Upper lobe of left lung (tissue), 6 donors: ENCODE results near the gene PCSK1. TPM values are rescaled to one million over a fixed set of nuclear protein-coding genes. Genes with fewer than 3 reads are reported as not detected.

ENCODE experiments used
- ATAC-seq, 2 donors: fragments of 200-7000 bp; cut with Tn5 transposase; one replicate each; pipeline ENCODE4 v1.9.1; 2022; ENCODE audit warnings: mild to moderate bottlenecking in 2 of 2, moderate library complexity in 2 of 2; ENCODE audit not compliant: low FRiP score in 2 of 2
- DNase-seq, 2 donors: peaks; one replicate each; pipeline ENCODE4 v3.0.0-alpha.2; 2019 to 2020
- H3K27ac ChIP-seq, 4 donors: fragments of 200-600 bp; sonication (generic); one replicate each; pipeline ENCODE4 v1.5.1; 2016 to 2019
- H3K27me3 ChIP-seq, 4 donors: fragments of 200-600 bp; sonication (generic); one replicate each; pipeline ENCODE4 v1.5.1; 2017 to 2019
- H3K36me3 ChIP-seq, 4 donors: fragments of 200-600 bp; sonication (generic); one replicate each; pipeline ENCODE4 v1.5.1; 2016 to 2019
- H3K4me1 ChIP-seq, 4 donors: fragments of 200-600 bp; sonication (generic); one replicate each; pipeline ENCODE4 v1.5.1; 2018 to 2019
- H3K4me3 ChIP-seq, 4 donors: fragments of 200-600 bp; sonication (generic); one replicate each; pipeline ENCODE4 v1.5.1; 2017 to 2019; ENCODE audit warnings: mild to moderate bottlenecking in 2 of 4, moderate library complexity in 1 of 4
- H3K9me3 ChIP-seq, 4 donors: fragments of 200-600 bp; sonication (generic); one replicate each; pipeline ENCODE4 v1.5.1; 2018 to 2019
- EP300 ChIP-seq, 4 donors: sonication (generic); formaldehyde crosslinking; IDR thresholded peaks; one replicate each; pipeline ENCODE4 v1.5.1; 2017; ENCODE audit warnings: antibody characterized with exemption in 4 of 4, control low read depth in 2 of 4
- POLR2A ChIP-seq, 4 donors: fragments of 450-650 bp; IDR thresholded peaks; one replicate each; pipeline ENCODE4 v1.5.1; 2016 to 2017; ENCODE audit warnings: antibody characterized with exemption in 4 of 4, mild to moderate bottlenecking in 2 of 4
- POLR2AphosphoS5 ChIP-seq, 2 donors: sonication (generic); formaldehyde crosslinking; IDR thresholded peaks; one replicate each; pipeline ENCODE4 v1.5.1; 2017; ENCODE audit warnings: antibody characterized with exemption in 2 of 2
- WGBS, 2 donors: methylation state at CpG; one replicate each; pipeline ENCODE4 v1.1.5; 2017 to 2018; 5-methylcytosine and 5-hydroxymethylcytosine counted together
- total RNA-seq, 6 donors: library from RNA; depleted of rRNA in 4 of 6; stranded (reverse); fragments of >200 nt in 4 of 6; gene quantifications; one replicate each; pipeline versions ENCODE4 v1.1.0 to v1.2.1, GENCODE V29; 2016 to 2021
- TF ChIP-seq, protein P1 (sequence below), 6 experiments: fragments of 450-650 bp in 4 of 6; fragments of 200-600 bp in 2 of 6; sonication (generic) in 2 of 6; IDR thresholded peaks; one replicate each; pipeline ENCODE4 v1.5.1; 2016 to 2019; ENCODE audit warnings: antibody characterized with exemption in 6 of 6
- donor health status: DM: no; HTN: no; CAD: no; lungs with moderate emphysema.
- donor health status: DM: no; HTN: yes; CAD: no; lungs with severe emphysema.

The PCSK1 gene
- total RNA-seq, 6 donors from 2014 or later: 0.20 to 0.79 (median 0.24) TPM; not detected in 3

DNA sequence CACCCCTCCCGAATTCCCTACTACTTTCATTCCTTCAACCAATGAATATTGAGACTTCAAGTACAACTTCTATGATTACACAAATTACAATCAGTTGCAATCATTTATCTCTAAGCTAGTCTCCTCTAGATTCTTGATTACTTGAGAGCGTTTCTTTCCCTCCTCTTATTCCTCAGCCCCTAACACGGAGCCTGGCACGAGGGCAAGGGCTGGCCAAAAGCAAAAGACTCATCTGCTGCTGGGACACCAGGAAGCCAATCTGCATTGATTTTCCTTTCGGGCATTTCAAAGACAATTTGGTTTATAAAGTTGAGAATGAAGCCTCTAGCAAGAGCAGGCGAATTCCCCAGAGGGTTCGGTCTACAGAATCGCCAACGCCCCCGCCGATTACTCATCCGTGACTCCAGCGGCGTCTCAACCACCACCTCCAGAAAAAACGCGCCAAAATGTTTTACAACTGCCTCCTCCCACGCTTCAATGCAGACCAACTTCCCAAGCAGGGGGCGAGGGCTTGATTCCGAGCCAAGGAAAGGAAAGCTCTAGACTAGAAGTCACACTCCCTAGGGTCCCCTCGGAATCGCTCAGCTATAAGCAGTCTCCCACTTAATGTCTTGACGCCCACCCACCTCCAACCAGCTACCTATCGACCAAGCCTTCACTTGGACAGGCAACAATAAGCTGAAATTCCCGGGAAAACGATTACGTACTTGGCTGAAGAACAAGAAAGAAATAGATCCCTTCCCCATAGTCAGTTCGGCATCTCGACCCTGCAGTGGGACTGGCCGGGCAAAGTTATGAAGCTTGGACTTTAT lies 1.5 kb downstream of the PCSK1 start:
- DNase-seq: no peak
- Histone ChIP-seq H3K4me3 (no peak overlapping the region), H3K27ac (no peak overlapping the region), H3K27me3 (peaks cover 0 to 22% (median 12%) of the 10 kb centered on the region in 4 donors), H3K4me1 (peaks cover 11 to 27% (median 14%) of the 10 kb centered on the region in 4 donors), H3K36me3 (no peaks in the 10 kb centered on the region), H3K9me3 (no peaks in the 10 kb centered on the region)
- 7 to 12% methylated on average over 14 to 29 of the region's 29 CpGs for WGBS, 2 donors
- ATAC-seq: peak in 1 of 2 donors; percentile 63
- TF ChIP-seq EP300 (IDR thresholded peaks at IDR 0.05) (no peak), POLR2A (IDR thresholded peaks at IDR 0.05) (no peak), POLR2AphosphoS5 (IDR thresholded peaks at IDR 0.05) (no peak)
- TF ChIP-seq, protein P1, sequence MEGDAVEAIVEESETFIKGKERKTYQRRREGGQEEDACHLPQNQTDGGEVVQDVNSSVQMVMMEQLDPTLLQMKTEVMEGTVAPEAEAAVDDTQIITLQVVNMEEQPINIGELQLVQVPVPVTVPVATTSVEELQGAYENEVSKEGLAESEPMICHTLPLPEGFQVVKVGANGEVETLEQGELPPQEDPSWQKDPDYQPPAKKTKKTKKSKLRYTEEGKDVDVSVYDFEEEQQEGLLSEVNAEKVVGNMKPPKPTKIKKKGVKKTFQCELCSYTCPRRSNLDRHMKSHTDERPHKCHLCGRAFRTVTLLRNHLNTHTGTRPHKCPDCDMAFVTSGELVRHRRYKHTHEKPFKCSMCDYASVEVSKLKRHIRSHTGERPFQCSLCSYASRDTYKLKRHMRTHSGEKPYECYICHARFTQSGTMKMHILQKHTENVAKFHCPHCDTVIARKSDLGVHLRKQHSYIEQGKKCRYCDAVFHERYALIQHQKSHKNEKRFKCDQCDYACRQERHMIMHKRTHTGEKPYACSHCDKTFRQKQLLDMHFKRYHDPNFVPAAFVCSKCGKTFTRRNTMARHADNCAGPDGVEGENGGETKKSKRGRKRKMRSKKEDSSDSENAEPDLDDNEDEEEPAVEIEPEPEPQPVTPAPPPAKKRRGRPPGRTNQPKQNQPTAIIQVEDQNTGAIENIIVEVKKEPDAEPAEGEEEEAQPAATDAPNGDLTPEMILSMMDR (IDR thresholded peaks at IDR 0.05): no peak

DNA sequence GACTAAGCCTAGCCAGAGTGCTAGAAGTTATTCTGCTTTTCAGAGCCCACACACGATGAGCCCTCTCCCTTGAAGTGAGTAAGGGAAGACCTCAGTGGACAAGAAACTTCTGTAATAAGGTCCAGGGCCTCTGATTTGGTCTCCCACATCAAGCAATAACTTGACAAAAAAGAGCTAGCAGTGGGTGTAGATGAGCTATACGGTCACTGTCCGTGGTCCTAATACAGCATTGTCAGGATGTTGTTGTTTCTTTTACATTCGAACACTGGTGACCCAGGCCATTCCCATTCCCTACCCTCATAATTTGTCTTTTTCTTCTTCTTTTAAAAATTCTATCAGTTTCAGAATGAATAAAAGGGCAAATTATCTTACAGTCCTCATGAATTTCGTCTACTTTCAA lies 5.2 kb downstream of the PCSK1 start:
- ATAC-seq (no peak), DNase-seq (no peak)
- TF ChIP-seq POLR2A (IDR thresholded peaks at IDR 0.05) (no peak), POLR2AphosphoS5 (IDR thresholded peaks at IDR 0.05) (no peak)
- TF ChIP-seq, protein P1 (IDR thresholded peaks at IDR 0.05): no peak
- Histone ChIP-seq H3K9me3 (no peaks in the 10 kb centered on the region), H3K27me3 (peaks cover 0 to 18% (median 6%) of the 10 kb centered on the region in 4 donors), H3K27ac (no peak overlapping the region), H3K4me3 (no peak overlapping the region), H3K4me1 (peaks cover 7 to 17% (median 13%) of the 10 kb centered on the region in 4 donors), H3K36me3 (no peaks in the 10 kb centered on the region)
- WGBS, 2 donors: 44 to 54% methylated on average over 5 of the region's 5 CpGs

- no peak overlapping the region for H3K4me3 ChIP-seq
- H3K27ac ChIP-seq: no peak overlapping the region
- H3K4me1 ChIP-seq: peaks cover 2 to 8% (median 5%) of the 10 kb centered on the region in 4 donors
- no peak for TF ChIP-seq EP300 (IDR thresholded peaks at IDR 0.05)
- TF ChIP-seq, protein P1 (IDR thresholded peaks at IDR 0.05): no peak
- no peak for TF ChIP-seq POLR2AphosphoS5 (IDR thresholded peaks at IDR 0.05)
- no peak for TF ChIP-seq POLR2A (IDR thresholded peaks at IDR 0.05)
- H3K27me3 ChIP-seq: peaks cover 0 to 8% (median 0%) of the 10 kb centered on the region in 4 donors
- no peaks in the 10 kb centered on the region for H3K9me3 ChIP-seq
- no peak for DNase-seq
- H3K36me3 ChIP-seq: no peaks in the 10 kb centered on the region
- ATAC-seq: no peak
Measured at GRCh38 chr5:96426831-96427230, 6.2 kb downstream of the PCSK1 start.

GRCh38 chr5:96425443-96425842 lies 7.6 kb downstream of the PCSK1 start:
- Histone ChIP-seq H3K36me3 (no peaks in the 10 kb centered on the region), H3K4me1 (no peaks in the 10 kb centered on the region), H3K27ac (no peak overlapping the region), H3K9me3 (no peaks in the 10 kb centered on the region), H3K27me3 (no peaks in the 10 kb centered on the region), H3K4me3 (no peak overlapping the region)
- ATAC-seq: no peak
- no peak for TF ChIP-seq EP300 (IDR thresholded peaks at IDR 0.05)
- TF ChIP-seq, protein P1 (IDR thresholded peaks at IDR 0.05): no peak
- no peak for TF ChIP-seq POLR2AphosphoS5 (IDR thresholded peaks at IDR 0.05)
- no peak for TF ChIP-seq POLR2A (IDR thresholded peaks at IDR 0.05)
- DNase-seq: no peak

- WGBS, 2 donors: 88 to 95% methylated on average over 3 of the region's 3 CpGs
- Histone ChIP-seq H3K27ac (no peak overlapping the region), H3K27me3 (no peaks in the 10 kb centered on the region), H3K4me3 (no peak overlapping the region), H3K4me1 (no peaks in the 10 kb centered on the region), H3K36me3 (no peaks in the 10 kb centered on the region), H3K9me3 (no peaks in the 10 kb centered on the region)
- DNase-seq (no peak), ATAC-seq (no peak)
- TF ChIP-seq EP300 (IDR thresholded peaks at IDR 0.05) (no peak), POLR2A (IDR thresholded peaks at IDR 0.05) (no peak), POLR2AphosphoS5 (IDR thresholded peaks at IDR 0.05) (no peak)
- TF ChIP-seq, protein P1 (IDR thresholded peaks at IDR 0.05): no peak
Measured at GRCh38 chr5:96415897-96416296, 17.2 kb downstream of the PCSK1 start.
